ENCODE data around the gene ZSWIM6. TPM values are rescaled to one million over a fixed set of nuclear protein-coding genes. Genes with fewer than 3 reads are reported as not detected.

The ZSWIM6 gene
- total RNA-seq, 1 experiment from 2014 or later, result 10.8 TPM

DNA sequence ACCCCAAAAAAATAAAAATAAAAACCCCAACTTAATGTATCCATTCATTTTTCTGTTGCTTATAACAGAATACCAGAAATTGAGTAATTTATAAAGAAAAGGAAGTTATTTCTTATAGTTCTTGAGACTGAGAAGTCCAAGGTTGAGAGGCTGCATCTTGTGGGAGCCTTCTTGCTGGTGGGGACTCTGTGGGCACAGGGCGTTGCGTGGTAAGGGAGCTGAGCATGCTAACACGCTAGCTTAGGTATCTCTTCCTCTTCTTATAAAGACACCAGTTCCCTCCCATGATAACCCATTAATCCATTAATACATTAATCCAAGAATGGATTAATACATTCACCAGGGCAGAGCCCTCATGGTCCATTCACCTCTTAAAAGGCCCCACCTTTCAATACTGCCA is 150.9 kb downstream of the ZSWIM6 start:
- TF ChIP-seq, protein P1, sequence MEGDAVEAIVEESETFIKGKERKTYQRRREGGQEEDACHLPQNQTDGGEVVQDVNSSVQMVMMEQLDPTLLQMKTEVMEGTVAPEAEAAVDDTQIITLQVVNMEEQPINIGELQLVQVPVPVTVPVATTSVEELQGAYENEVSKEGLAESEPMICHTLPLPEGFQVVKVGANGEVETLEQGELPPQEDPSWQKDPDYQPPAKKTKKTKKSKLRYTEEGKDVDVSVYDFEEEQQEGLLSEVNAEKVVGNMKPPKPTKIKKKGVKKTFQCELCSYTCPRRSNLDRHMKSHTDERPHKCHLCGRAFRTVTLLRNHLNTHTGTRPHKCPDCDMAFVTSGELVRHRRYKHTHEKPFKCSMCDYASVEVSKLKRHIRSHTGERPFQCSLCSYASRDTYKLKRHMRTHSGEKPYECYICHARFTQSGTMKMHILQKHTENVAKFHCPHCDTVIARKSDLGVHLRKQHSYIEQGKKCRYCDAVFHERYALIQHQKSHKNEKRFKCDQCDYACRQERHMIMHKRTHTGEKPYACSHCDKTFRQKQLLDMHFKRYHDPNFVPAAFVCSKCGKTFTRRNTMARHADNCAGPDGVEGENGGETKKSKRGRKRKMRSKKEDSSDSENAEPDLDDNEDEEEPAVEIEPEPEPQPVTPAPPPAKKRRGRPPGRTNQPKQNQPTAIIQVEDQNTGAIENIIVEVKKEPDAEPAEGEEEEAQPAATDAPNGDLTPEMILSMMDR (IDR thresholded peaks at IDR 0.05), result no peak
- TF ChIP-seq REST (IDR thresholded peaks at IDR 0.05; ENCODE audit: insufficient read depth in 1 of 2, low read depth in 2 of 2, low read length in 1 of 2) (no peak), POLR2AphosphoS5 (IDR thresholded peaks at IDR 0.05; ENCODE audit: low read depth, low read length) (no peak), TCF7L2 (IDR thresholded peaks at IDR 0.05; ENCODE audit: low read depth, low read length) (no peak), SIN3A (IDR thresholded peaks at IDR 0.05; ENCODE audit: borderline replicate concordance, insufficient read depth, low read depth, low read length) (no peak)
- POLR2A ChIA-PET, result no interaction called here
- intact Hi-C loops (cut with micrococcal nuclease; ENCODE audit: unreplicated experiment), result no loop called here

DNA sequence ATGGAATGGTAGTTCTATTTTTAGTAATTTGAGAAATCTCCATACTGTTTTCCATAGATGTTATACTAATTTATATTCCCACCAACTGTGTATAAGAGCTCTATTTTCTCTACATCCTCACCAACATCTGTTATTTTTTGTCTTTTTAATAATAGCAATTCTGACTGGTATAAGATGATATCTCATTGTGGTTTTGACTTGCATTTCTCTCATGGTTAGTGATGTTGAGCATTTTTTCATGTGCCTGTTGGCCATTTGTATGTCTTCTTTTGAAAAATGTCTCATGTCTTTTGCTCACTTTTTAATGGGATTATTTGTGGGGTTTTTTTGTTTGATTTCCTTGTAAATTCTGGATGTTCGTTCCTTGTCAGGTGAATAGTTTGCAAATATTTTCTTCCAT is 154.4 kb downstream of the ZSWIM6 start:
- TF ChIP-seq POLR2AphosphoS5 (IDR thresholded peaks at IDR 0.05; ENCODE audit: low read depth, low read length) (no peak), SIN3A (IDR thresholded peaks at IDR 0.05; ENCODE audit: borderline replicate concordance, insufficient read depth, low read depth, low read length) (no peak), TCF7L2 (IDR thresholded peaks at IDR 0.05; ENCODE audit: low read depth, low read length) (no peak)
- Histone ChIP-seq H3K9me3 (ENCODE audit: control insufficient read depth, insufficient read depth, low read depth, low read length) (no peaks in the 10 kb centered on the region), H3K4me1 (ENCODE audit: control insufficient read depth, insufficient read depth, low read length) (no peaks in the 10 kb centered on the region), H3K4me3 (ENCODE audit: low read depth in 2 of 2, low read length in 2 of 2) (no peak overlapping the region), H3K27ac (ENCODE audit: low read length) (no peak overlapping the region), H3K36me3 (ENCODE audit: control insufficient read depth, insufficient read depth, low read length) (no peaks in the 10 kb centered on the region), H3K27me3 (ENCODE audit: control insufficient read depth, insufficient read depth, low read length) (no peaks in the 10 kb centered on the region)
- DNase-seq (ENCODE audit: low read depth, low spot score) (no peak), ATAC-seq (no peak)
- intact Hi-C loops (cut with micrococcal nuclease; ENCODE audit: unreplicated experiment), result no loop called here
- ChIA-PET POLR2A (no interaction called here), CTCF (no interaction called here)
- in situ Hi-C loops (cut with HindIII; ENCODE audit: low pct_unique_long_range_greater_than_20kb, low sequenced_read_pairs), result no loop called here
- BruUV-seq (replicated peaks), result no TSS peak

More for the DNA sequence above, 150.9 kb downstream of the ZSWIM6 start:
- Histone ChIP-seq H3K9me3 (ENCODE audit: control insufficient read depth, insufficient read depth, low read depth, low read length) (no peaks in the 10 kb centered on the region), H3K4me3 (ENCODE audit: low read depth in 2 of 2, low read length in 2 of 2) (no peak overlapping the region), H3K27me3 (ENCODE audit: control insufficient read depth, insufficient read depth, low read length) (no peaks in the 10 kb centered on the region), H3K4me1 (ENCODE audit: control insufficient read depth, insufficient read depth, low read length) (no peaks in the 10 kb centered on the region), H3K36me3 (ENCODE audit: control insufficient read depth, insufficient read depth, low read length) (no peaks in the 10 kb centered on the region), H3K27ac (ENCODE audit: low read length) (no peak overlapping the region)
- BruUV-seq (replicated peaks), result no TSS peak
- CTCF ChIA-PET, result no interaction called here
- no peak for ATAC-seq
- DNase-seq (ENCODE audit: low read depth, low spot score), result no peak
- in situ Hi-C loops (cut with HindIII; ENCODE audit: low pct_unique_long_range_greater_than_20kb, low sequenced_read_pairs), result no loop called here

- ATAC-seq, result no peak
- ChIA-PET CTCF (no interaction called here), POLR2A (no interaction called here)
Measured at GRCh38 chr5:61489574-61489973, 157.5 kb downstream of the ZSWIM6 start.

More at GRCh38 chr5:61489574-61489973, 157.5 kb downstream of the ZSWIM6 start:
- Histone ChIP-seq H3K27me3 (ENCODE audit: control insufficient read depth, insufficient read depth, low read length) (no peaks in the 10 kb centered on the region), H3K36me3 (ENCODE audit: control insufficient read depth, insufficient read depth, low read length) (no peaks in the 10 kb centered on the region), H3K4me1 (ENCODE audit: control insufficient read depth, insufficient read depth, low read length) (no peaks in the 10 kb centered on the region), H3K4me3 (ENCODE audit: low read depth in 2 of 2, low read length in 2 of 2) (no peak overlapping the region), H3K27ac (ENCODE audit: low read length) (no peak overlapping the region), H3K9me3 (ENCODE audit: control insufficient read depth, insufficient read depth, low read depth, low read length) (no peaks in the 10 kb centered on the region)
- DNase-seq (ENCODE audit: low read depth, low spot score), result no peak
- in situ Hi-C loops (cut with HindIII; ENCODE audit: low pct_unique_long_range_greater_than_20kb, low sequenced_read_pairs), result no loop called here
- TF ChIP-seq POLR2AphosphoS5 (IDR thresholded peaks at IDR 0.05; ENCODE audit: low read depth, low read length) (no peak), REST (IDR thresholded peaks at IDR 0.05; ENCODE audit: insufficient read depth in 1 of 2, low read depth in 2 of 2, low read length in 1 of 2) (no peak), SIN3A (IDR thresholded peaks at IDR 0.05; ENCODE audit: borderline replicate concordance, insufficient read depth, low read depth, low read length) (no peak), TCF7L2 (IDR thresholded peaks at IDR 0.05; ENCODE audit: low read depth, low read length) (no peak)
- TF ChIP-seq, protein P1 (IDR thresholded peaks at IDR 0.05), result no peak
- no TSS peak for BruUV-seq (replicated peaks)
- intact Hi-C loops (cut with micrococcal nuclease; ENCODE audit: unreplicated experiment), result no loop called here
